B cell (primary cell): Measurements from ENCODE around the gene NLGN1. TPM values are rescaled to one million over a fixed set of nuclear protein-coding genes. Genes with fewer than 3 reads are reported as not detected.

Experiments used
- ATAC-seq: fragments of 200-7000 bp; cut with Tn5 transposase; one replicate; pipeline ENCODE4 v1.10.0; 2021; ENCODE audit warnings: low read depth, mild to moderate bottlenecking, moderate number of reproducible peaks, moderate library complexity
- CTCF ChIA-PET: fragments of 350-600 bp; sonication (Branson Sonifier 250); formaldehyde crosslinking; loops from one replicate; lab custom pipeline; 2021; ENCODE audit warnings: antibody characterized with exemption, inconsistent platforms; lab: Charles Lee
- POLR2A ChIA-PET: fragments of 350-600 bp; sonication (Branson Sonifier 250); formaldehyde crosslinking; loops from one replicate; lab custom pipeline; 2021; ENCODE audit warnings: antibody characterized with exemption; lab: Charles Lee
- DNase-seq: peaks from one replicate; pipeline ENCODE4 v3.0.0; 2013
- H2AFZ ChIP-seq: 2 replicates; pipeline ENCODE4 v1.6.1; 2012; ENCODE audit warnings: mild to moderate bottlenecking, low read depth, low read length; ENCODE audit not compliant: insufficient read depth, poor library complexity, severe bottlenecking
- H3K27ac ChIP-seq, 2 donors: 1 replicate in 1 of 2; 2 replicates in 1 of 2; pipeline ENCODE4 v1.5.1; 2012 to 2013; ENCODE audit warnings: low read length in 2 of 2, mild to moderate bottlenecking in 2 of 2, moderate library complexity in 1 of 2
- H3K27me3 ChIP-seq, 4 experiments: fragments of 200-600 bp in 1 of 4; sonication (generic) in 1 of 4; replicated peaks in 1 of 4; 1 replicate in 2 of 4; 2 replicates in 2 of 4; pipeline versions ENCODE4 v1.6.1 to v1.7.0; 2013 to 2016; ENCODE audit warnings: low read length in 3 of 4, mild to moderate bottlenecking in 2 of 4, mixed read lengths in 1 of 4, moderate library complexity in 1 of 4; ENCODE audit not compliant: insufficient read depth in 4 of 4, control insufficient read depth in 3 of 4; ENCODE audit errors: control extremely low read depth in 1 of 4
- H3K36me3 ChIP-seq, 2 experiments: replicated peaks in 1 of 2; 1 replicate in 1 of 2; 2 replicates in 1 of 2; pipeline versions ENCODE4 v1.6.1 to v1.7.1; 2013; ENCODE audit warnings: low read length in 1 of 2; ENCODE audit not compliant: insufficient read depth in 2 of 2, control insufficient read depth in 1 of 2; ENCODE audit errors: control extremely low read depth in 1 of 2, extremely low read depth in 1 of 2
- H3K4me1 ChIP-seq, 2 donors: fragments of 200-600 bp in 1 of 2; sonication (generic) in 1 of 2; 1 replicate in 1 of 2; 2 replicates in 1 of 2; pipeline versions ENCODE4 v1.5.1 to v1.6.1; 2013 to 2017; ENCODE audit warnings: low read length in 2 of 2; ENCODE audit not compliant: control insufficient read depth in 2 of 2, insufficient read depth in 2 of 2
- H3K4me2 ChIP-seq: replicated peaks from 2 replicates; pipeline ENCODE3; 2012; ENCODE audit warnings: mild to moderate bottlenecking, low read depth, low read length; ENCODE audit not compliant: poor library complexity, severe bottlenecking
- H3K4me3 ChIP-seq, 5 experiments: fragments of 200-600 bp in 1 of 5; sonication (generic) in 1 of 5; 1 replicate in 3 of 5; 2 replicates in 2 of 5; pipeline versions ENCODE4 v1.5.1 to v1.7.0; 2011 to 2016; ENCODE audit warnings: low read length in 4 of 5, mild to moderate bottlenecking in 4 of 5, low read depth in 2 of 5, control low read depth in 1 of 5, moderate library complexity in 1 of 5; ENCODE audit not compliant: insufficient read depth in 1 of 5; ENCODE audit errors: control extremely low read depth in 1 of 5, extremely low read depth in 1 of 5
- H3K79me2 ChIP-seq: fragments of 200-600 bp; sonication (generic); one replicate; pipeline ENCODE4 v1.6.0; 2016; ENCODE audit warnings: low read length; ENCODE audit not compliant: control insufficient read depth, insufficient read depth
- H3K9ac ChIP-seq: fragments of 200-600 bp; sonication (generic); 2 replicates; pipeline ENCODE4 v1.6.1; 2017; ENCODE audit warnings: mild to moderate bottlenecking, low read length, moderate library complexity
- H3K9me3 ChIP-seq, 3 donors: one replicate each; pipeline versions ENCODE4 v1.6.1 to v1.7.1; 2013; ENCODE audit warnings: low read length in 2 of 3; ENCODE audit not compliant: control insufficient read depth in 2 of 3, insufficient read depth in 1 of 3; ENCODE audit errors: control extremely low read depth in 1 of 3
- H4K20me1 ChIP-seq: 2 replicates; pipeline ENCODE4 v1.6.0; 2012; ENCODE audit warnings: mild to moderate bottlenecking, low read length; ENCODE audit not compliant: insufficient read depth, control insufficient read depth, poor library complexity, severe bottlenecking
- H3K27ac Mint-ChIP-seq: one replicate; pipeline ENCODE4 v1.8.0; 2021; ENCODE audit warnings: mixed read lengths
- H3K27me3 Mint-ChIP-seq: one replicate; pipeline ENCODE4 v1.8.0; 2021; ENCODE audit warnings: mixed read lengths
- H3K4me1 Mint-ChIP-seq: one replicate; pipeline ENCODE4 v1.8.0; 2021; ENCODE audit warnings: mixed read lengths
- H3K4me3 Mint-ChIP-seq: one replicate; pipeline ENCODE4 v1.8.0; 2021; ENCODE audit warnings: mixed read lengths
- H3K9me3 Mint-ChIP-seq: one replicate; pipeline ENCODE4 v1.8.0; 2022; ENCODE audit warnings: mixed read lengths; ENCODE audit not compliant: insufficient read depth
- CTCF ChIP-seq: fragments of 200-600 bp; IDR thresholded peaks from one replicate; pipeline ENCODE4 v1.8.0; 2022; ENCODE audit warnings: antibody characterized with exemption, mild to moderate bottlenecking
- EZH2 ChIP-seq: IDR thresholded peaks from 2 replicates; pipeline ENCODE4 v1.6.1; 2012; ENCODE audit warnings: borderline replicate concordance, low read depth, mild to moderate bottlenecking, moderate library complexity, low read length; ENCODE audit not compliant: insufficient read depth, poor library complexity, severe bottlenecking
- WGBS: methylation state at CpG from one replicate; pipeline ENCODE4 v1.1.5; 2013; ENCODE audit warnings: missing lambda C conversion rate; ENCODE audit not compliant: insufficient coverage; 5-methylcytosine and 5-hydroxymethylcytosine counted together
- intact Hi-C: fragments of 100-400 bp; cut with micrococcal nuclease; formaldehyde crosslinking; loops from one replicate; pipeline ENCODE4 v1.10.0; 2022
- polyA plus RNA-seq: library from polyadenylated mRNA; depleted of rRNA; stranded (reverse); fragments of >200 nt; gene quantifications from 2 replicates; pipeline ENCODE4 v1.2.3, GENCODE V29; 2012
- total RNA-seq, 2 donors: library from RNA; stranded (reverse); fragments of 120-200 nt in 1 of 2; gene quantifications; 1 replicate in 1 of 2; 2 replicates in 1 of 2; pipeline versions ENCODE4 v1.2.3 to v1.2.4, GENCODE V29; 2013 to 2022

Gene NLGN1
- total and polyA plus RNA-seq, 2 donors (not counting 1 experiment from before 2014, with no cell fraction given) = not detected

- no peaks in the 10 kb centered on the region for H3K36me3 ChIP-seq
- ATAC-seq = no peak
- 13% methylated on average over 3 of the region's 4 CpGs for WGBS
- ChIA-PET POLR2A (no interaction called here), CTCF (no interaction called here)
- no peaks in the 10 kb centered on the region for H3K9me3 Mint-ChIP-seq
- DNase-seq = no peak
- no peak overlapping the region for H3K4me3 ChIP-seq
- H3K9ac ChIP-seq = no peak overlapping the region
- H3K4me3 Mint-ChIP-seq = no peak overlapping the region
- no peaks in the 10 kb centered on the region for H4K20me1 ChIP-seq
- H3K4me1 Mint-ChIP-seq = no peaks in the 10 kb centered on the region
- H3K27me3 Mint-ChIP-seq = no peaks in the 10 kb centered on the region
- H3K27ac Mint-ChIP-seq = no peak overlapping the region
- no peak overlapping the region for H3K4me2 ChIP-seq
- no peak overlapping the region for H3K27ac ChIP-seq
- H3K9me3 ChIP-seq = no peaks in the 10 kb centered on the region
- TF ChIP-seq CTCF (no peak), EZH2 (no peak)
- H3K79me2 ChIP-seq = no peaks in the 10 kb centered on the region
- no peaks in the 10 kb centered on the region for H3K27me3 ChIP-seq
- H2AFZ ChIP-seq = no peak overlapping the region
- no peaks in the 10 kb centered on the region for H3K4me1 ChIP-seq
- intact Hi-C loops = no loop called here
Measured at GRCh38 chr3:173552526-173552925, 155.0 kb downstream of the NLGN1 start.

- TF ChIP-seq CTCF (no peak), EZH2 (no peak)
- Histone ChIP-seq H3K9me3 (no peaks in the 10 kb centered on the region), H4K20me1 (no peaks in the 10 kb centered on the region), H3K4me2 (no peak overlapping the region), H3K27me3 (no peaks in the 10 kb centered on the region), H3K27ac (no peak overlapping the region), H3K79me2 (no peaks in the 10 kb centered on the region), H2AFZ (no peak overlapping the region), H3K36me3 (no peaks in the 10 kb centered on the region), H3K4me1 (no peaks in the 10 kb centered on the region), H3K9ac (no peak overlapping the region), H3K4me3 (no peak overlapping the region)
- H3K27ac Mint-ChIP-seq = no peak overlapping the region
- ATAC-seq (no peak), DNase-seq (no peak)
- POLR2A ChIA-PET = no interaction called here
- intact Hi-C loops = no loop called here
- no peaks in the 10 kb centered on the region for H3K4me1 Mint-ChIP-seq
- CTCF ChIA-PET = no interaction called here
- WGBS = 13% methylated on average over 1 of the region's 3 CpGs
- H3K4me3 Mint-ChIP-seq = no peak overlapping the region
- H3K9me3 Mint-ChIP-seq = no peaks in the 10 kb centered on the region
- H3K27me3 Mint-ChIP-seq = no peaks in the 10 kb centered on the region
Measured at GRCh38 chr3:173553635-173554280, 156.2 kb downstream of the NLGN1 start.
